HG02943 (cell line): Measurements from ENCODE around the gene TMBIM6.

Experiments
- ATAC-seq: cut with Tn5 transposase; IDR thresholded peaks from one replicate; pipeline ENCODE4 v1.9.1; 2021; ENCODE audit warnings: mild to moderate bottlenecking, low read depth, moderate library complexity; ENCODE audit not compliant: unreplicated experiment

TMBIM6 gene

DNA sequence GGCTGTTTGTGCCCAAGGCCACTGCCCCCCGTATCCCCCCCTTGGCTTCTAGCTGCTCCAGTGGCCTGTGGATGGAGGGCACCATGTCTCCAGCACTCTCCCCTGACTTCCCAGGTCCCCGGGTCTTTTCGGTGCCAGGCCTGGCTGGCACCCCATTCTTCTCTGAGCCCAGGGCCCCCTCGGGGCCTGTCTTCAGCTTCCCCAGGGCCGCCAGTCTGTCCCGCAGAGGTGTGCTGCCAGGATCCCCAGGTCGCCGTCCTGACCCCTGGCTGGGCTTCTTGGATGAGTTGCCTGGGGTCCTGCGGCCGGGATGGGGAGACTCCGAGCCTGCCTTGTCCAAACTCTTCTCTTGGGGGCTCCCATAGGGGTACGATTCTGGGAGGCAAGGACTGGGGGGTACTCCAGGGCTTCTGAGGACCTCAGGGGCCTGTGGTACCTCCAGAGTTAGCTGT is 54.3 kb downstream of the TMBIM6 start:
- ATAC-seq = no peak

- ATAC-seq = no peak
Observed at GRCh38 chr12:49796155-49796554, 54.8 kb downstream of the TMBIM6 start.

GRCh38 chr12:49796606-49797448 is 55.5 kb downstream of the TMBIM6 start:
- no peak for ATAC-seq

DNA sequence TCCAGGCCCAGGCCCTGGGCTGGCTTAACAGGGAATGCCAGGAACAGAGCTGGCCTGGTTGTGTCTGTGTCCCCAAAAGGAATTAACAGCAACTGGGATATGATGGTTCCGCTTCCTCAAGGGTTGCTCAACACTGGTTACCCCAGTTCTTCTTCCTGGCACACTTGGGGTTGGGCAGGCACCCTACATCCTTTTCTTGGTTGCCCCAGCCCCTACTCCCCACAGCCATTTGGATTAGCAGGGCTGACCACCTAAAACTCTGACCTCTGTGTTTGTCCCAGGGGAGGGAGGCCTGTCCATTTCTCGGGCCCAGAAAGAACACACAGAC is 56.1 kb downstream of the TMBIM6 start:
- ATAC-seq = no peak

DNA sequence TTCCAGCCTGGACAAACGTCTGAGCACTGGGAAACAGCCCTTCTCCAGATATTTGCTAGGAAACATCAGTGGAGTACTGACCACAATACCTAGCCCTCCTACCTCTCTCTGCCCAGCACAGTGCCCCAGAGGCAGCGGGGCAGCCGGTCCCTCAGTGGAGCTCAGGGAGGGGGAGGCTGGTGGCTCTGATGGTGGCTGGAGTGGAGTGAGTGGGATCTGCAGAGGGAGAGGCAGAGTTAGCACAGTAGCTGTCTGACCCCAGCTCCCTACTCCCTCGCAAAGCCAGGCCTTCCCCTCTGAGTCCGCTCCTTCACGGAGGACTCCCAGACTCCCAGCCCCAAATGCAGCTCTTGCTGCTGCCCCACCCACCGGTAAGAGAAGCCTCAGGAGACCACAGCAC is 56.9 kb downstream of the TMBIM6 start:
- no peak for ATAC-seq

GRCh38 chr12:49798934-49799333 is 57.6 kb downstream of the TMBIM6 start:
- no peak for ATAC-seq

DNA sequence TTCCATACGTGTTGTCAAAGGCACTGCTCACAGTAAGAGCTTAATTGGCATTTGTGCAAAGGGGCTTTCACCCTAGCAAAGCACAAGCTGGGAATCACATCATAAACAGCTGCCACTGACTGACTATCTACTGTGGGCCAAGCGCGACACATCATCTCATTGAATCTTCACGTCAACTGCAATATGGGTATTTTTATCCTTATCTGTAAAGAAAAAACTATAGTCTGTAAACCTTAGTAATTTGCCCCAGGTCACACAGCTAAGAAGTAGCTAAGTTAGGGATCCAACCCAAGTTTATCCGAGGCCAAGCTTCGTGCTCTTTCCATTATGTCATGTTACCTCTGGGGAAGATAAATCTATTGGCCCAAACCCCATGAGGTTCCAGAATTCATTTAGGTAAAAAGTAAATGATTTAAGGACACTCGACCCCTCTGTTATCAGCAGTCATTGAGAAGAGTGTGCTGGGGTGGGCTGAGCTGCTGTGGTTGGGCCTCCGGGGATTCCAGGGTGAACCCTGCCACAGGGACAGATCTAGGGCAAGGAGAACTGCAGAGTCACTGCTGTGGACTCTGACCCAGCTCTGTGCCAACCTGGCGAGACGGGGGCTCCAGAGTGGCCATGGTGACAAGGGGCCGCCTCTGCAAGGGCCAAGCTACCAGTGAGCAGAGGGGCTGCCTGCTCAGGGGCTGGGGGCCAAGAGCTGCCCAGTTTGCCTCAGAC is 59.2 kb downstream of the TMBIM6 start:
- ATAC-seq = no peak

- no peak for ATAC-seq
Observed at GRCh38 chr12:49801141-49802063, 60.0 kb downstream of the TMBIM6 start.

- no peak for ATAC-seq
Observed at GRCh38 chr12:49803693-49804450, 62.5 kb downstream of the TMBIM6 start.

- no peak for ATAC-seq
Observed at GRCh38 chr12:49804821-49805220, 63.5 kb downstream of the TMBIM6 start.

- no peak for ATAC-seq
Observed at GRCh38 chr12:49805409-49805808, 64.1 kb downstream of the TMBIM6 start.

- ATAC-seq = no peak
Observed at GRCh38 chr12:49806321-49806813, 65.0 kb downstream of the TMBIM6 start.

GRCh38 chr12:49806877-49807276 is 65.5 kb downstream of the TMBIM6 start:
- ATAC-seq = no peak

DNA sequence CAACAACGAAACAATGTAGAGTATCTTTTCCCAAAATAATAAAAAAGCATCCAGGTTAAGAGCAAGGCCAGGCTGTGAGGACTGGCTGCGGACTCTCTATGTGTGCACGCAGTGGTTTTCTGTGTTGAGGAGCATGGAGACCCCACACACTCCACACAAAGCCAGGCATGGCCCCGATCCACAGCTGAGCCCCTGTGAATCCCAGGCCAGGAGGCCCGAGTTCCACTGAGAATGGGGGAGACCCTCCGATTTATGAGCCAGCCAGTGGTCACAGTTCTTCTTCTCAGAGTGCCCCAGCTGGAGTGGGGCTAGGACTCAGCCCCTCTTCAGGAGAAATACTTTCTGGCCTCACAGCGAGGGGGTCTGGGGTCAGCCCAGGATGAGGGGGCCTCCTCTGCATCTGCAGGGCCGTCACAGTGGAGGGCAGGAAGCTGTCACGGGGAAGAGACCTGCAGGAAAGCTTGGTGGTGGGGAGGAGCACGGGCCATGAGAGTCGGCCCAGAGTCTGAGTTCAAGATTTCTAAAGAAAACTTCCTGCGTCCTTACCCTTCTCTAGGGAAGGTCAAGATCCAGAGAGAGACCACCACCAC is 66.7 kb downstream of the TMBIM6 start:
- no peak for ATAC-seq

DNA sequence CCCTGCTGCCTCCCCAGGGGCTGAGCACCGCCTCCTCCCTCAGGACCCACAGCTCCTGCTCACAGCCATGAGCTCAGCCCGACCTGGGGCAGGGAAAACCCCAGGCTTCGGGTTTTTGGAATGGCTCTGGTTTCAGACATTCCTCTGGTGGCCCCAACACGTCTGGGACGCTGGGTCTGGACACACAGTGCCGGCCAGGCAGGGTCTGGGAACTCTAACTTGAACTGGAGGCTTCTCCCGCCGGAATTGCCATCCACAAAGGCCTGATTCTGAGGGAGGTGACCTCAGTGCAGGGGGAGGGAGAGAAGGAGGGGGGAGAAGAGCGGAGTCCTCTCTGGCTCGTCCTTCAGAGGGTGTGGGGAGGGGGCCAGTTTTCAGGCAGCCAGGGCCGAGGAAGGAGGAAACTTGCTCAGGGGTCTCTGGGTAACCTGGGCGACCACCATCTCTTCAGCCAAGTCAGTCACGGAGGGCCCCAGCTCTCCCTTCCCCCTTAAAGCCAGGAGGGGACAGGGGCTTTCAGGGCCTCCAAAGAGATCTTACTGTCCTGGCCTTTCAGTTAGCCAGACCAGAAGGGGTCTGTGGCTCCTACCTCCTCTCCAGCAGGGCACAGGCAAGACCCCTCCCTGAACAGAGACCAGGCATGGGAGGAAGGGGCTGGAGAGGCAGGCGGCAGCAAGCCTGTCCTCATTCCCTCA is 67.5 kb downstream of the TMBIM6 start:
- ATAC-seq = no peak

DNA sequence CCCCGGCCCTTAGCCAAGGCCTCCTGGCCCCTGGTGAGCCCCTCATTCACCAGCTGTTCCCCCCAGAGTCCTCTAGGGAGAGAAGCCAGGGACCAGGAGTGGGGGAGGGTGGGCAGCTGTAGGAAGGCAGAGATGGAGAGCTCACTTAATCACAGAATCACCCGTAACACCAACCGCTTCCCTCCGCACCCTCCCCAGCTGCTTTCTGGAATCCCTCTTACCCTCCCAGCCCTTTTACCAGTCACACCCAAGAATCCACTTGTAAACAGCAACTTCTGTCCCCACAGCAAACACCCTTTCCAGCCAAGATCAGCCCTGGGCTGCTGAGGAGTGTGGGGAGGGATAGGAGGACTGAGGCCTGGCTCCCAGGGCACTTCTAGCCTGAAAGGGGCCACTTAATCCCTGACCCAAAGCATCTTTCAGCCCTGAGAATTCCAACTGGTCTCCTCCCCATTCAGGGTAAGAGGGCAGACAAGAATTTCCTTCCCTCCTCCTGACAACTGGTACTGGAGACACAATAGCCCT is 68.1 kb downstream of the TMBIM6 start:
- ATAC-seq = no peak

GRCh38 chr12:49809906-49810389 is 68.6 kb downstream of the TMBIM6 start:
- no peak for ATAC-seq

- ATAC-seq = no peak
Observed at GRCh38 chr12:49811136-49811535, 69.8 kb downstream of the TMBIM6 start.

DNA sequence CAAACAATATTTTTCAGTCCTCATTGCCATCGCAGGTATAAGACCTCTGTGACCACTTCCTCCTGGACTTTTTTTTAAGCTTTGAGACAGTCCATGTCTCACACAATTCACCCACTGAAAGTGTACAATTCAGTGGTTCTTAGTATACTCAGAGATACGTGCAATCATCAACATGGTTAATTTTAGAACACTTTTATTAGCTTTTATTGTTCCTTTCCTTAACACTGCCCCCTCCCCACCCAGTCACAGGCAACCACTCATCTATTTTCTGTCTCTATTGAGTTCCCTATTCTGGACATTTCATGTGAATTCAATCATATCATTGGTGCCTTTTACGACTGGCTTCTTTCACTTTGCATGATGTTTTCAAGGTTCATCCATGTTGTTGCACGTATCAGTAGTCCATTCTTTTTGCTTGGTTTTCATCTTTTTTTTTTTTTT is 70.6 kb downstream of the TMBIM6 start:
- no peak for ATAC-seq
